Ovary (tissue), 3 donors: ENCODE results near the gene KIF6.

Experiments used
- EP300 ChIP-seq: sonication (generic); formaldehyde crosslinking; IDR thresholded peaks from one replicate; pipeline ENCODE4 v1.6.1; 2017; ENCODE audit warnings: antibody characterized with exemption
- TF ChIP-seq, protein P1 (sequence below), 3 donors: fragments of 450-650 bp in 2 of 3; fragments of 200-600 bp in 1 of 3; IDR thresholded peaks; one replicate each; pipeline versions ENCODE4 v1.5.1 to v1.8.0; 2016 to 2022; ENCODE audit warnings: antibody characterized with exemption in 3 of 3, mild to moderate bottlenecking in 1 of 3
- donor health status: DM: no; HTN: no; CAD: no.

DNA sequence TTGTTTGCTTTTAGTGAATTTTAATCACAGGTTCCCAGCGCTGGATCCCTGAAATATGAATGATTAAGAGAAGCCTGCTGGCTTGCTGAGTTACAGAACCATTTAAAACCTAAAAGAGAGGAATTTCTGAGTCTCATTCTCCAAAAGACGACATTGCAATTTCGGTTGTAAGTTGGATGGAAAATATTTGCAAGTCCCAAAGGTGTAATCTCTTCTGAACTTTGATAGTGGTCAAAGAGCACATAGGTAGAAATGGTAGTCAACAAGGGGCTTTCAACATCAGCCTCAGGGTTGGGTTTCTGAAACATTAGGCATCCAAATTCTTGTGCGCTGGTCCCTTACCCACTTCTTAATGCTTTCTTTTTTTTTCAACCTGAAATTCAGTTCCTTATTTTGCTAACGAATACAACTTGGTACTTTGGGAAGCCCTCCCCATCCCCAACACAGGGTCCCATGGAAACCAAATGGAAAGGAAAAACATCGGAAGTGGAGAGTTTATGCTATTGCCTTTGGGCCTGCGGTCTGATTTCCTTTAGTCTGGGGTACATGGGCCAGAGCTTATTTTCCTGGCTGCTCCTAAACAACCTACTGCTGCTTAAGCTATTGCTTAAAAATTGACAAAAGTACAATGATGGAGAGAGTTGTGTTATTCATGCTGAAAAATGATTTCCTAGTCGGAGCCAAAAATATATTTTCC is 285.7 kb downstream of the KIF6 start:
- no peak for TF ChIP-seq EP300
- TF ChIP-seq, protein P1, sequence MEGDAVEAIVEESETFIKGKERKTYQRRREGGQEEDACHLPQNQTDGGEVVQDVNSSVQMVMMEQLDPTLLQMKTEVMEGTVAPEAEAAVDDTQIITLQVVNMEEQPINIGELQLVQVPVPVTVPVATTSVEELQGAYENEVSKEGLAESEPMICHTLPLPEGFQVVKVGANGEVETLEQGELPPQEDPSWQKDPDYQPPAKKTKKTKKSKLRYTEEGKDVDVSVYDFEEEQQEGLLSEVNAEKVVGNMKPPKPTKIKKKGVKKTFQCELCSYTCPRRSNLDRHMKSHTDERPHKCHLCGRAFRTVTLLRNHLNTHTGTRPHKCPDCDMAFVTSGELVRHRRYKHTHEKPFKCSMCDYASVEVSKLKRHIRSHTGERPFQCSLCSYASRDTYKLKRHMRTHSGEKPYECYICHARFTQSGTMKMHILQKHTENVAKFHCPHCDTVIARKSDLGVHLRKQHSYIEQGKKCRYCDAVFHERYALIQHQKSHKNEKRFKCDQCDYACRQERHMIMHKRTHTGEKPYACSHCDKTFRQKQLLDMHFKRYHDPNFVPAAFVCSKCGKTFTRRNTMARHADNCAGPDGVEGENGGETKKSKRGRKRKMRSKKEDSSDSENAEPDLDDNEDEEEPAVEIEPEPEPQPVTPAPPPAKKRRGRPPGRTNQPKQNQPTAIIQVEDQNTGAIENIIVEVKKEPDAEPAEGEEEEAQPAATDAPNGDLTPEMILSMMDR (IDR thresholded peaks at IDR 0.05), result no peak
